WERI-Rb-1 (cell line): Measurements from ENCODE around the gene C1orf50.

Experiments used
- DNase-seq: peaks from one replicate; pipeline ENCODE4 v3.0.0-alpha.2; 2020
- H3K27ac ChIP-seq: fragments of 250-450 bp; sonication (Bioruptor Pico); 2 replicates; pipeline ENCODE4 v1.5.1; 2020; ENCODE audit warnings: mild to moderate bottlenecking, moderate library complexity
- H3K27me3 ChIP-seq: fragments of 250-450 bp; sonication (Bioruptor Pico); 2 replicates; pipeline ENCODE4 v1.5.1; 2021; ENCODE audit warnings: mild to moderate bottlenecking, low read depth, moderate library complexity; ENCODE audit not compliant: insufficient read depth, severe bottlenecking
- H3K36me3 ChIP-seq: fragments of 250-450 bp; sonication (Bioruptor Pico); 2 replicates; pipeline ENCODE4 v1.5.1; 2020; ENCODE audit warnings: mild to moderate bottlenecking, moderate library complexity
- H3K4me3 ChIP-seq: 2 replicates; pipeline ENCODE4 v1.5.1; 2011; ENCODE audit warnings: low read depth, mild to moderate bottlenecking, control low read depth, low read length
- H3K9me3 ChIP-seq: fragments of 250-450 bp; sonication (Bioruptor Pico); 2 replicates; pipeline ENCODE4 v1.5.1; 2021; ENCODE audit warnings: mild to moderate bottlenecking, moderate library complexity; ENCODE audit not compliant: severe bottlenecking
- TF ChIP-seq, protein P1 (sequence below): IDR thresholded peaks from 2 replicates; pipeline ENCODE4 v1.5.1; 2011; ENCODE audit warnings: low read depth, mild to moderate bottlenecking, control low read depth, inconsistent platforms, low read length

Gene C1orf50

GRCh38 chr1:42825036-42825851 lies 58.2 kb downstream of the C1orf50 start:
- Histone ChIP-seq H3K27me3 (no peaks in the 10 kb centered on the region), H3K4me3 (no peak overlapping the region)

More at GRCh38 chr1:42825036-42825851, 58.2 kb downstream of the C1orf50 start:
- Histone ChIP-seq H3K9me3 (no peaks in the 10 kb centered on the region), H3K27ac (no peak overlapping the region), H3K36me3 (no peaks in the 10 kb centered on the region)
- TF ChIP-seq, protein P1, sequence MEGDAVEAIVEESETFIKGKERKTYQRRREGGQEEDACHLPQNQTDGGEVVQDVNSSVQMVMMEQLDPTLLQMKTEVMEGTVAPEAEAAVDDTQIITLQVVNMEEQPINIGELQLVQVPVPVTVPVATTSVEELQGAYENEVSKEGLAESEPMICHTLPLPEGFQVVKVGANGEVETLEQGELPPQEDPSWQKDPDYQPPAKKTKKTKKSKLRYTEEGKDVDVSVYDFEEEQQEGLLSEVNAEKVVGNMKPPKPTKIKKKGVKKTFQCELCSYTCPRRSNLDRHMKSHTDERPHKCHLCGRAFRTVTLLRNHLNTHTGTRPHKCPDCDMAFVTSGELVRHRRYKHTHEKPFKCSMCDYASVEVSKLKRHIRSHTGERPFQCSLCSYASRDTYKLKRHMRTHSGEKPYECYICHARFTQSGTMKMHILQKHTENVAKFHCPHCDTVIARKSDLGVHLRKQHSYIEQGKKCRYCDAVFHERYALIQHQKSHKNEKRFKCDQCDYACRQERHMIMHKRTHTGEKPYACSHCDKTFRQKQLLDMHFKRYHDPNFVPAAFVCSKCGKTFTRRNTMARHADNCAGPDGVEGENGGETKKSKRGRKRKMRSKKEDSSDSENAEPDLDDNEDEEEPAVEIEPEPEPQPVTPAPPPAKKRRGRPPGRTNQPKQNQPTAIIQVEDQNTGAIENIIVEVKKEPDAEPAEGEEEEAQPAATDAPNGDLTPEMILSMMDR = no peak
- no peak for DNase-seq
